Activated T-helper 1 cell treated with anti-CD3 and anti-CD28 coated beads, Interleukin-12 subunit alpha, Interleukin-12 subunit beta, Interleukin-2, Interleukin-4 antibody, amounts not matched to agents 30 ng/mL and 10 ng/mL and 1 ng/mL, durations not matched to agents 14 hours and 24 hours and 36 hours (primary cell): ENCODE data around the gene MYO10. TPM values are rescaled to one million over a fixed set of nuclear protein-coding genes. Genes with fewer than 3 reads are reported as not detected.

ENCODE experiments used
- DNase-seq: peaks from one replicate; pipeline ENCODE4 v3.0.0; 2021; ENCODE audit warnings: low spot score
- H3K27ac Mint-ChIP-seq: one replicate; pipeline ENCODE4 v1.8.0; 2021; ENCODE audit warnings: mild to moderate bottlenecking, mixed read lengths
- H3K27me3 Mint-ChIP-seq: one replicate; pipeline ENCODE4 v1.8.0; 2022; ENCODE audit warnings: mild to moderate bottlenecking, moderate library complexity, mixed read lengths; ENCODE audit not compliant: insufficient read depth
- H3K36me3 Mint-ChIP-seq: one replicate; pipeline ENCODE4 v1.8.0; 2021; ENCODE audit warnings: low read depth, mixed read lengths
- H3K4me1 Mint-ChIP-seq: one replicate; pipeline ENCODE4 v1.8.0; 2021; ENCODE audit warnings: low read depth, mixed read lengths
- H3K4me3 Mint-ChIP-seq: one replicate; pipeline ENCODE4 v1.8.0; 2021; ENCODE audit warnings: mild to moderate bottlenecking, moderate library complexity, mixed read lengths
- H3K9me3 Mint-ChIP-seq: one replicate; pipeline ENCODE4 v1.8.0; 2021; ENCODE audit warnings: mixed read lengths
- intact Hi-C: fragments of 100-400 bp; cut with micrococcal nuclease; formaldehyde crosslinking; loops from one replicate; pipeline ENCODE4 v1.15.1; 2024
- total RNA-seq: library from RNA; stranded (reverse); gene quantifications from 2 replicates; pipeline ENCODE4 v1.2.3, GENCODE V29; 2022

MYO10 gene
- total RNA-seq, 1 donor from 2014 or later = 0.41 TPM

DNA sequence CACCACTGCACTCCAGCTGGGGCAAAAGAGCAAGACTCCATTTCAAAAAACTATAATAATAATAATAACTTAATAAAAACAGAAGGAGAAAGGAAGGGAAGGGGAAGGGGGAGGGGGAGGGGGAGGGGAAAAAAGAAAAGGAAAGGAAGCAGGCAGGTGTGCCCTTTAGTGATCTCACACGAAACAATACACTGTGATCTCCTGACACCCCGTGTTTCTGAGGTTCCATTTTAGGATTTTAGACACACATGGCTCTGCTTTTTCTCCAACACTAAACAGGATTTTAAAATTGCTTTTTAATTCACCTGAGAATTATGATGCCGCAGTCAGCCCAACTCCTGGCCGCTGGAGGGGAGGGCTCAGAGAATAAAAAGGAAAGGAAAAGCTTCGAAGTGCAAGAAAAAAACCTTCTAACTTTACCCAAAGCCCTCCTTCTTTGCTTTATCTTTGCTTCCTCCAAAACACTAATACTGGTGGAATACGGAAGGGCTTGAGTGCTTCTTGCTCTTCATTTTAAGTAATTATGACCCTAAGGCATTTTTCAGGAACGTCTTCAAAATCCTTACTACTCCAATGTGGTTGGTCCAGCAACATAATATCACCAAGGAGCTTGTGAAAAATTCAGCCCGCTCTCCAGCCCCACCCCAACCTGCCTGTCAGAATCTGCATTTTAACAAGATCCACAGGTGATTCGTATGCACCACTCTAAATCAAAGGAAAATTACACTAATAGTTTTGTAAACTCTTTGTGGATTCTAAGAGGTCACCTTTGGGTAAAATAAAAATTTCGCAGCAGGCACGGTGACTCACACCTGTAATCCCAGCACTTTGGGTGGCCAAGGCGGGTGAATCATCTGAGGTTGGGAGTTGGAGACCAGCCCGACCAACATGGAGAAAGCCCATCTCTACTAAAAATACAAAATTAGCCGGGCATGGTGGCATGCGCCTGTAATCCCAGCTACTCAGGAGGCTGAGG is 66.0 kb downstream of the MYO10 start:
- Mint-ChIP-seq H3K27ac (no peak overlapping the region), H3K9me3 (peaks cover 11% of the 10 kb centered on the region), H3K36me3 (no peaks in the 10 kb centered on the region), H3K4me3 (no peak overlapping the region), H3K4me1 (no peaks in the 10 kb centered on the region), H3K27me3 (no peaks in the 10 kb centered on the region)
- DNase-seq = no peak
- intact Hi-C loops = no loop called here

DNA sequence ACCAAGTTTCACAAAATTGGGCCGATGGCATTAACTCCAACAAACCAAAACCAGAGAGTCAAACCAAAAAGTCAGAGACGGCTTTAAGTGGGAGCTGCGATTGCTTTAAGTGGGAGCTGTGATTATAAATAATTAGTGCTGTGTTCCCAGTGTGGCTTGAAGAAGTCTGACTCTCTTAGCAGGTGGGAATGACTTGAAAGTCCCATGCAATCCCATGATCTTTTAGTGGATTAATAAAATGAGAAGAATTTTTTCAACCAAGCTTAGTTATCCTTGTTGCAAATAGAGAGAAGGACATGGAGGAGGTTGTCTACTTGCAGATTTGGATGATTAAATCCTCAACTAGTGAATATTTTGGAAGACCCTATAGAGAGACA is 68.5 kb downstream of the MYO10 start:
- no peak for DNase-seq
- intact Hi-C loops = no loop called here
- H3K27ac Mint-ChIP-seq = no peak overlapping the region
- no peaks in the 10 kb centered on the region for H3K36me3 Mint-ChIP-seq
- peaks cover 5% of the 10 kb centered on the region for H3K9me3 Mint-ChIP-seq
- no peaks in the 10 kb centered on the region for H3K4me1 Mint-ChIP-seq
- no peaks in the 10 kb centered on the region for H3K27me3 Mint-ChIP-seq
- no peak overlapping the region for H3K4me3 Mint-ChIP-seq

DNA sequence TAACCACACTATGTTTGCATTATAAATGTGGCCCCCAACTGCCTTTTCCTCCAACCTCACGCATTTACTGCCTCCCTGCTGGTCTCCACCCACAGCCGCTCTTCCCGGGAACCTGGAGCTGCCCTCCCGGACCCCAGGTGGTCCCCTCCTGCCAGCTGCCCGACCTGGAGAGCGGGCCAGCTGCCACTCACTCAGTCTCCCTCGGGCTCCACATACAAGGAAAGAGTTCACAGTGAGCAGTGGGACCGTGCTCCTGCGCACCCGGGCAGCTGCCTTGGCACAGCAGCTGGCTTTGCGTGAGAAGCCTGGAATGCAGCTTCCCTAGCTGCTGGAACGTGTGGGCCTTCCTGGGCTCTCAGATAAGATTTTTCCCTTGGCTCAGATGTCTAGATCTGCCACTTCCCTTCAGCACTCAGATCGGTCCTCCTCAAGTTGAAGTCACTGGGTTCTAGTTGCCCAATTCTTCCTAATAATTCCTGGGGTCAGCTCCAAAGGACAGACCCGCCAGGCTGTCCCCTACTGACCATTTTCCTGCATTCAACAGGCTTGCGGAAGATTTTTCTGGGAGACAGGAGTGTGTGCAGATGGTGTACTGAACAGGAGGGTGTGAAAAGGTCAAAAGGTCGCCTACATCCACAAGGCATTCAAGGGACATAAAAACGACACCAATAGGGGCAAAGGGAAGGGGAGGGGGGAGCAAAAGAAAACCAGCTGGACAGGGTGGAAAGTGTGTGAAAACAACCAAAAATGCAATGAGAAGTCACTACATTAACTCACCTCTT is 69.1 kb downstream of the MYO10 start:
- Mint-ChIP-seq H3K27me3 (no peaks in the 10 kb centered on the region), H3K9me3 (peaks cover 2% of the 10 kb centered on the region), H3K36me3 (no peaks in the 10 kb centered on the region), H3K4me1 (no peaks in the 10 kb centered on the region), H3K4me3 (no peak overlapping the region), H3K27ac (no peak overlapping the region)
- intact Hi-C loops = no loop called here
- DNase-seq = no peak

DNA sequence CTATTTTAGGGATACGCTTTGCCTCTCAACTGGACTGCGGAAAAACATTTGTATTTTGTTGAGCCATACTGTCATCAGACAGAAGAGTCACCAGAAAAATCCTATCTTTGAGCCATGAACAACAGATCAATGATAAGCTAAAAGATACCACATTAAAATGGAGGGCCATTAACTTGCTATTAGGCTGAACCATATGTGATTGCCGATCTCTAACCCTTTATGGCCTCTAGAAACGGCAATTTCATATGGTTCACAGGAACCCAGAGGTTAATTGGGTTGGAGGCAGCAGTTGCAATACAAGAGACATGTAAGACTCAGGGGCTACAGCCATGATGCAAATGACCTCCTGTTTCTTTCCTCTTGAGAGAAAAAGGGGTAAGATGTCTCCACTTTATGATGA is 69.8 kb downstream of the MYO10 start:
- intact Hi-C loops = no loop called here
- Mint-ChIP-seq H3K27me3 (no peaks in the 10 kb centered on the region), H3K9me3 (no peaks in the 10 kb centered on the region), H3K4me3 (no peak overlapping the region), H3K27ac (no peak overlapping the region), H3K4me1 (no peaks in the 10 kb centered on the region), H3K36me3 (no peaks in the 10 kb centered on the region)
- no peak for DNase-seq

DNA sequence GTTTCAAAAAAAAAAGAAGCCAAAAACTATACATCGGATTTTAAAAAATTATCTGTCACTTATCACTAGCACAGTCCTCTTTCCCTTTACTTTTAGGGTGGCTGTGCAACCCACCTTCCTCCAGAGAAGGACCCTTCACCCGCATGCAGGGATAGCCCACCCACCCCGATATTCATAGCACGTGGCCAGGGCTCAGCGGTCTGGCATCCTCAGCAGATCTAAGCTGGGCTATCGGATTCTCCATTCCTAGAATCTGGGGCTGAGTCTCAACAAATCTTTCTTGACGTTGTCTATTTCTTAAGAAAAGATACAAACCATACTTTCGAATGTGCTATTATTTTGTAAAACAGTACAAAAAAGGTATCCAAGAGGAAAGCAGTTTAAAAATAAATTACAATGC is 70.9 kb downstream of the MYO10 start:
- Mint-ChIP-seq H3K4me1 (no peaks in the 10 kb centered on the region), H3K9me3 (no peaks in the 10 kb centered on the region), H3K27ac (no peak overlapping the region), H3K27me3 (no peaks in the 10 kb centered on the region), H3K4me3 (no peak overlapping the region), H3K36me3 (no peaks in the 10 kb centered on the region)
- intact Hi-C loops = no loop called here
- DNase-seq = no peak

DNA sequence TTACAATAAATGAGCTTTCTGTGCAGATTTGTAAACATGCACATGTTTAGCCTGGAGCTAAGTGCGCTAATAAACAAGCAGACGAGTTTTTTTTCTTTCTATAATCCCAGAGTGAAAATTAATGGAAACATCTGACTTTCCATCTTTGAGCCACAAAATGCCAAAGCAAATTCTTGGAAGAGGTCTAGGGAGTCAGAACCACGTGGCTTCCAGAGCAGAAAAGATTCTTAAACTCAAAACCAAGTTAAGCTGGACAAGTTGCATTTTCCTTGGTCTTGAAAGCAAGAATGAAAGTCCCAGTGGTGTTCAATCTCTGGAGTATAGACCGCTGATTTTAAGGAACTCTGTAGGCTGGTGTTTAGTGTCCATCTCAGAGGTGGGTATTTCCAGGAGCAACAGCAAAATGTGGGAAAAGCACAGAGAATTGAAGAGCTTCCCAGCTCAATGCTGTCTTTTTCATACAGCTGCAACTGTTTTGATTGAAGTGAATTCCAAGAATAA is 71.4 kb downstream of the MYO10 start:
- Mint-ChIP-seq H3K27me3 (no peaks in the 10 kb centered on the region), H3K4me3 (no peak overlapping the region), H3K36me3 (no peaks in the 10 kb centered on the region), H3K9me3 (no peaks in the 10 kb centered on the region), H3K27ac (no peak overlapping the region), H3K4me1 (no peaks in the 10 kb centered on the region)
- no peak for DNase-seq
- intact Hi-C loops = no loop called here

DNA sequence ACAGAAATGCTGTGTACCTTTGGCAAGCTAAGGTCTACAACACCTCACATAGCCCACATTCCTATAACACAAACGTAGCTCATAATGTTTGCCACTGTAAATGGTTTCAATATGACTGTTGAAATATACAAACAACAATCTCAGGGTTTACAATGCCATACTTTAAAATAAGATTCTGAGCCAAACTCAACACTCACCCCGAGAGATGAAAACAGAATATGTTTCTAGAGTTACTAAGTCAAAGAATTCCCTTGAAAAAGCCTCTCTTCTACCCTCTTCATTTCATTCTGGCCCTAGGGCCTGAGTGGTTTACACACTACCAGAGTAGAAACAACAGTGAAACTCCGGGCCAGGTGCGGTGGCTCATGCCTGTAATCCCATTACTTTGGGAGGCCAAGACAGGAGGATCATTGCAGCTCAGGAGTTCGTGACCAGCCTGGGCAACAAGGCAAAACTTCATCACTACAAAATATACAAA is 72.6 kb downstream of the MYO10 start:
- Mint-ChIP-seq H3K27me3 (no peaks in the 10 kb centered on the region), H3K4me1 (no peaks in the 10 kb centered on the region), H3K9me3 (no peaks in the 10 kb centered on the region), H3K4me3 (no peak overlapping the region), H3K27ac (no peak overlapping the region), H3K36me3 (no peaks in the 10 kb centered on the region)
- DNase-seq = no peak
- intact Hi-C loops = no loop called here

DNA sequence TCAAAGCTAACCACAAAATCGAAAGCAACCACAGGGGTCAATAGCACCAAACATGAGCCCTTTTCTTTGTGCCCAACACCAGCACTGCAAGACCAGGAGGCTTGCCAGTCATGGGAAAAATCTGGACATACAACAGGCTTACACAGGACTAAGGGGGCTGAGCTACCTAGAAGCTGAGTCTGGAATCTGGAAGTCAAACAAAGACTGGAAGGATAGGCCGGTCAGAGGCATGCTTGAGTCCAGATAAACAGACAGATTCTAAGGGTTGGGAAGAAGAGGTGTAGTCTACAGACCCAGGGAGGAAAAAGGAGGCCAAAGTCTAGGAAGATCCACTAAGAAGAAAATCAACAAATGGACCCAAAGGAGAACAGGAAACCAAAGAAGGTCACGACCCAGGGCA is 73.3 kb downstream of the MYO10 start:
- intact Hi-C loops = no loop called here
- Mint-ChIP-seq H3K4me3 (no peak overlapping the region), H3K4me1 (no peaks in the 10 kb centered on the region)

DNA sequence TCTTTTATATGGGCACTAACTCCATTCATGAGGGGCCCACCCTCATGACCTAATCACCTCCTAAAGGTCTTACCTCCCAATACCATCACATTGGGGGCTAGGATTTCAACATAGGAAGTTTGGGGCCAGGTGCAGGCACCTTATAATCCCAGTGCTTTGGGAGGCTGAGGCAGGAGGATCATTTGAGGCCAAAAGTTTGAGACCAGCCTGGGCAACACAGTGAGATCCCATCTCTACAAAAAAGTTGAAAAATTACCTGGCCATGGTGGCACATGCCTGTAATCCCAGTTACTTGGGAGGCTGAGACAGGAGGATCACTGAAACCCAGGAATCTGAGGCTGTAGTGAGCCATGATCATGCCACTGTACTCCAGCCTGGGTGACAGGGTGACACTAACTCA is 76.7 kb downstream of the MYO10 start:
- Mint-ChIP-seq H3K27ac (no peak overlapping the region), H3K4me3 (no peak overlapping the region)
- intact Hi-C loops = no loop called here

More for the DNA sequence above, 73.3 kb downstream of the MYO10 start:
- no peaks in the 10 kb centered on the region for H3K36me3 Mint-ChIP-seq
- H3K27me3 Mint-ChIP-seq = no peaks in the 10 kb centered on the region
- DNase-seq = no peak
- H3K9me3 Mint-ChIP-seq = no peaks in the 10 kb centered on the region
- no peak overlapping the region for H3K27ac Mint-ChIP-seq

DNA sequence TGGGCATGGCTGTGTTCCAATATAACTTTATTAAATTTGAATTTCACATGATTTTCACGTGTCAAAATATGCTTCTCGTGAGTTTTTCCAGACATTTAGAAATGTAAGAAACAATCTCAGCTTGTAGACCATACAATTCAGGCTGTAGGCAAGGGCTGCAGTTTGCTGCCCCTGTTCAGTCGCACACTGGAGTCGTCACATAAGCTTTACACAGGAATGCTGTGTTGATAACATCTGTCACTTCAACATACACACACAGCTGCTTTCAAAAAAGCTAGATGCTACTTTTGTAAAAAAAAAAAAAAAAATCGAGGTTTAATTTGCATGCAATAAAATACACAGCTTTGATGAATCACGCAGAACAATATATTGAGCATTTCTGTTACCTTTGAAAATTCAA is 77.9 kb downstream of the MYO10 start:
- H3K27me3 Mint-ChIP-seq = no peaks in the 10 kb centered on the region

More for the DNA sequence above, 76.7 kb downstream of the MYO10 start:
- H3K4me1 Mint-ChIP-seq = no peaks in the 10 kb centered on the region
- no peaks in the 10 kb centered on the region for H3K27me3 Mint-ChIP-seq
- no peaks in the 10 kb centered on the region for H3K9me3 Mint-ChIP-seq
- no peaks in the 10 kb centered on the region for H3K36me3 Mint-ChIP-seq
- no peak for DNase-seq

DNA sequence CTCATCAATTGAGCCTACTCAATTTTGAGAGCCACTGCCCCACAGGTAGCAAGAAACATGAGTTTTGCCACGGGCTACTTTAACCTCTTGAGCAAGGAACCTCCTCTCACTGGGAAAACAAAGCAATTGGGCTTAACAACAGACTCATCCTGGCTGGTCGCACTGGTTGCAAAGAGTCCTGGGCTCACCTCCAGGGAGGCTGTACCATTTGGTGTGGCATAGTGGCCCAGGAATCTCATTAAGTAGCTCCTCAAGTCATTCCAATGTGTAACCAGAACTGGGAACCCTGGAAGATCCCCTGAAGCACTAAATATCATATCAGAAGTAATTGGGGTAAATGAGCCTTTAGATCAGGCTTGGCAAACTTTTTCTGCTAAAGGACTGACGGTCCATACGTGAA is 78.5 kb downstream of the MYO10 start:
- H3K4me1 Mint-ChIP-seq = no peaks in the 10 kb centered on the region
- intact Hi-C loops = no loop called here
- no peak overlapping the region for H3K27ac Mint-ChIP-seq
- H3K27me3 Mint-ChIP-seq = no peaks in the 10 kb centered on the region
- no peaks in the 10 kb centered on the region for H3K9me3 Mint-ChIP-seq
- no peaks in the 10 kb centered on the region for H3K36me3 Mint-ChIP-seq
- no peak overlapping the region for H3K4me3 Mint-ChIP-seq
- no peak for DNase-seq

More for the DNA sequence above, 77.9 kb downstream of the MYO10 start:
- Mint-ChIP-seq H3K27ac (no peak overlapping the region), H3K9me3 (no peaks in the 10 kb centered on the region), H3K4me3 (no peak overlapping the region), H3K36me3 (no peaks in the 10 kb centered on the region), H3K4me1 (no peaks in the 10 kb centered on the region)
- DNase-seq = no peak
- intact Hi-C loops = no loop called here

DNA sequence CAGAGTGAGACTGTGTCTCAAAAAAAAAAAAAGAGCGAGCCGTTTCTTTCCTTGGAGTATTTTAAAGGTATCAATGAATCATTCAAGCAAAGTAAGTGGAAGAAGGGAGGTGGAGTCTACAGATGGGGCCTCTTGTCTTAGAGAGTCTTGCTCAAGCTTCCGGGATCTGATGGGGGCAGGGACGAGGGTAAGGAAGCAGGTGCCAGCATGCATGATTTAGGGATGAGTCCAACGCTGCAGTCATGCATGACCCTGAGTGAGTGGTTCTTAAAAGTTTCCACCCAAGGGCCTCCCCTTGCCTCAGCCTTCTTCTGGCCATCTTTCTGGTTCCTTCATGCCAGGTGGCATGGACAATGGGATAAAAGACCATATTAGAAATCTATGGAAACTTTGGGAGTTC is 79.6 kb downstream of the MYO10 start:
- Mint-ChIP-seq H3K27ac (no peak overlapping the region), H3K27me3 (no peaks in the 10 kb centered on the region), H3K4me1 (no peaks in the 10 kb centered on the region), H3K4me3 (no peak overlapping the region), H3K36me3 (no peaks in the 10 kb centered on the region), H3K9me3 (no peaks in the 10 kb centered on the region)
- DNase-seq = no peak
- intact Hi-C loops = no loop called here

DNA sequence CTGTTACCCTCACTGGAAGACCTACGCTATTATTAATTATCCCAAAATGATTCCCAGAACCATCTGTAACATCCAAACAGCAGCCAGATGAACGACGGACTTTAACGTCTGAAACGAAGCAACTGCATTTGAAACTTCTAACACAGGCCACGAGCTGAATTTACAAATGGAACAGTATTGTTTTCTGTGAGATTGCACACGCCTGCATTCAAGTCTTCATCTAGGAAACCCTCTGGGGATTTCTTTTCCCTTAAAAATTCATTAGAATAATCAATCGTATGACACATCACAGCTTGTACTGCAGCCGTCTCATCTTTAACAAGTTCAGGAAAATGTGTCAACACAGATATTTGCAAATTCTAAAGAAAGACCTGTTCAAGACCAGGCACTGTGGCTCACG is 80.2 kb downstream of the MYO10 start:
- Mint-ChIP-seq H3K9me3 (no peaks in the 10 kb centered on the region), H3K4me1 (no peaks in the 10 kb centered on the region), H3K36me3 (no peaks in the 10 kb centered on the region), H3K27me3 (no peaks in the 10 kb centered on the region), H3K27ac (no peak overlapping the region), H3K4me3 (no peak overlapping the region)
- DNase-seq = no peak
- intact Hi-C loops = no loop called here
